GM23338 (cell line): ENCODE data around the gene SCAPER. TPM values are rescaled to one million over a fixed set of nuclear protein-coding genes. Genes with fewer than 3 reads are reported as not detected.

Source experiments
- ATAC-seq: fragments of 200-7000 bp; cut with Tn5 transposase; 3 replicates; pipeline ENCODE4 v1.9.1; 2020
- DNase-seq: peaks from one replicate; pipeline ENCODE4 v3.0.0-alpha.2; 2015; ENCODE audit warnings: low spot score
- H2AFZ ChIP-seq: fragments of 200-600 bp; sonication (generic); 2 replicates; pipeline ENCODE4 v1.8.0; 2016; ENCODE audit warnings: antibody characterized with exemption, mild to moderate bottlenecking, moderate library complexity
- H3F3A ChIP-seq: fragments of 200-600 bp; sonication (generic); replicated peaks from 2 replicates; pipeline ENCODE4 v1.8.0; 2017; ENCODE audit warnings: antibody characterized with exemption, mixed run types, low read depth
- H3K27ac ChIP-seq: fragments of 200-600 bp; sonication (generic); 2 replicates; pipeline ENCODE4 v1.6.1; 2016; ENCODE audit warnings: low read depth
- H3K27me3 ChIP-seq: fragments of 200-600 bp; sonication (generic); 2 replicates; pipeline ENCODE4 v1.8.0; 2016; ENCODE audit warnings: mild to moderate bottlenecking, mixed run types, moderate library complexity; ENCODE audit not compliant: insufficient read depth
- H3K36me3 ChIP-seq: fragments of 200-600 bp; sonication (generic); 2 replicates; pipeline ENCODE4 v1.8.0; 2016; ENCODE audit warnings: mild to moderate bottlenecking; ENCODE audit not compliant: insufficient read depth
- H3K4me1 ChIP-seq: fragments of 200-600 bp; sonication (generic); 2 replicates; pipeline ENCODE4 v1.8.0; 2016; ENCODE audit warnings: mild to moderate bottlenecking, moderate library complexity; ENCODE audit not compliant: insufficient read depth
- H3K4me2 ChIP-seq: fragments of 200-600 bp; sonication (generic); 2 replicates; pipeline ENCODE4 v1.7.1; 2017; ENCODE audit warnings: mixed run types
- H3K4me3 ChIP-seq: fragments of 200-600 bp; sonication (generic); 2 replicates; pipeline ENCODE4 v1.6.1; 2016; ENCODE audit warnings: mixed run types
- H3K79me2 ChIP-seq: fragments of 200-600 bp; sonication (generic); replicated peaks from 2 replicates; pipeline ENCODE4 v1.8.0; 2017; ENCODE audit warnings: mild to moderate bottlenecking; ENCODE audit not compliant: insufficient read depth
- H3K9me2 ChIP-seq: fragments of 200-600 bp; sonication (generic); 2 replicates; pipeline ENCODE4 v1.8.0; 2017; ENCODE audit not compliant: insufficient read depth
- H4K20me1 ChIP-seq: fragments of 200-600 bp; sonication (generic); replicated peaks from 2 replicates; pipeline ENCODE4 v1.8.0; 2017; ENCODE audit warnings: mild to moderate bottlenecking; ENCODE audit not compliant: insufficient read depth
- H3K27ac Mint-ChIP-seq: 2 replicates; pipeline ENCODE4 v1.8.0; 2020; ENCODE audit warnings: inconsistent platforms, mild to moderate bottlenecking, moderate library complexity, mixed read lengths
- H3K27me3 Mint-ChIP-seq: 3 replicates; pipeline ENCODE4 v1.8.0; 2022; ENCODE audit warnings: low read depth, mild to moderate bottlenecking, moderate library complexity, mixed read lengths, inconsistent platforms; ENCODE audit not compliant: insufficient read depth, poor library complexity
- H3K36me3 Mint-ChIP-seq: 3 replicates; pipeline ENCODE4 v1.8.0; 2021; ENCODE audit warnings: low read depth, mild to moderate bottlenecking, inconsistent platforms, moderate library complexity, mixed read lengths
- H3K4me1 Mint-ChIP-seq: 3 replicates; pipeline ENCODE4 v1.8.0; 2020; ENCODE audit warnings: mild to moderate bottlenecking, inconsistent platforms, mixed read lengths
- H3K4me3 Mint-ChIP-seq: 3 replicates; pipeline ENCODE4 v1.8.0; 2021; ENCODE audit warnings: moderate library complexity, mild to moderate bottlenecking, inconsistent platforms, mixed read lengths
- H3K9me3 Mint-ChIP-seq: 3 replicates; pipeline ENCODE4 v1.8.0; 2020; ENCODE audit warnings: moderate library complexity, mild to moderate bottlenecking, inconsistent platforms, mixed read lengths
- CREB1 ChIP-seq: fragments of 250-450 bp; sonication (Bioruptor Pico); IDR thresholded peaks from 2 replicates; pipeline ENCODE4 v1.5.0; 2020; ENCODE audit warnings: low read depth, mild to moderate bottlenecking, moderate library complexity
- CTCF ChIP-seq, 2 experiments: fragments of 200-600 bp in 1 of 2; sonication (generic) in 1 of 2; conservative IDR thresholded peaks; 2 replicates each; pipeline versions ENCODE4 v1.5.1 to v1.6.1; 2016 to 2017; ENCODE audit warnings: antibody characterized with exemption in 2 of 2, low read depth in 2 of 2, mild to moderate bottlenecking in 2 of 2, moderate library complexity in 1 of 2
- ETS1 ChIP-seq: IDR thresholded peaks from 2 replicates; pipeline ENCODE4 v1.6.1; 2016; ENCODE audit warnings: antibody characterized with exemption
- EZH2 ChIP-seq: fragments of 200-600 bp; sonication (generic); IDR thresholded peaks from one replicate; pipeline ENCODE4 v1.8.0; 2017; ENCODE audit warnings: antibody characterized with exemption, mild to moderate bottlenecking, low read depth; ENCODE audit not compliant: unreplicated experiment
- EZH2phosphoT487 ChIP-seq: fragments of 200-600 bp; sonication (generic); IDR thresholded peaks from one replicate; pipeline ENCODE4 v1.8.1; 2018; ENCODE audit warnings: antibody characterized with exemption; ENCODE audit not compliant: unreplicated experiment
- JUNB ChIP-seq: IDR thresholded peaks from one replicate; pipeline ENCODE4 v1.6.1; 2016; ENCODE audit warnings: antibody characterized with exemption; ENCODE audit not compliant: unreplicated experiment
- NANOG ChIP-seq: IDR thresholded peaks from 2 replicates; pipeline ENCODE4 v1.6.1; 2016; ENCODE audit warnings: antibody characterized with exemption, borderline replicate concordance
- POLR2AphosphoS5 ChIP-seq: IDR thresholded peaks from 2 replicates; pipeline ENCODE4 v1.6.1; 2016; ENCODE audit warnings: antibody characterized with exemption, low read depth
- REST ChIP-seq: IDR thresholded peaks from one replicate; pipeline ENCODE4 v1.6.1; 2018; ENCODE audit warnings: antibody characterized with exemption; ENCODE audit not compliant: unreplicated experiment
- STAT1 ChIP-seq: IDR thresholded peaks from one replicate; pipeline ENCODE4 v1.6.1; 2016; ENCODE audit warnings: antibody characterized with exemption; ENCODE audit not compliant: unreplicated experiment
- ZNF114 ChIP-seq: fragments of 250-450 bp; sonication (Bioruptor Pico); IDR thresholded peaks from 2 replicates; pipeline ENCODE4 v1.5.0; 2020; ENCODE audit warnings: mild to moderate bottlenecking, moderate library complexity
- ZNF331 ChIP-seq: fragments of 250-450 bp; sonication (Bioruptor Pico); IDR thresholded peaks from 2 replicates; pipeline ENCODE4 v1.5.0; 2020; ENCODE audit warnings: low read depth, mild to moderate bottlenecking, moderate library complexity
- ZNF462 ChIP-seq: fragments of 250-450 bp; sonication (Bioruptor Pico); IDR thresholded peaks from 2 replicates; pipeline ENCODE4 v1.5.0; 2020; ENCODE audit warnings: mild to moderate bottlenecking, moderate library complexity
- polyA plus RNA-seq: library from polyadenylated mRNA; unstranded; fragments of >200 nt; fragmentation: Nextera tagmentation; extraction: Ambion mirVana; gene quantifications from 2 replicates; pipeline ENCODE4 v1.2.1, GENCODE V29; 2016
- total RNA-seq: library from RNA; depleted of rRNA; stranded (reverse); fragments of >200 nt; shearing (Covaris generic); gene quantifications from 2 replicates; pipeline ENCODE4 v1.2.3, GENCODE V29; 2014

The SCAPER gene
- total and polyA plus RNA-seq, 2 experiments from 2014 or later, result 9.1 to 17.6 TPM

- Histone ChIP-seq H3K27ac (no peak overlapping the region), H3K9me2 (no peaks in the 10 kb centered on the region), H2AFZ (no peak overlapping the region; the same call in 1 of the 2 replicates), H3K79me2 (no peaks in the 10 kb centered on the region), H3F3A (peaks cover 4% of the 10 kb centered on the region; the same call in 1 of the 2 replicates), H3K4me2 (peak overlapping the region; percentile 91), H3K4me3 (peak overlapping the region; percentile 68), H3K27me3 (peaks cover 85% of the 10 kb centered on the region), H4K20me1 (peaks cover 28% of the 10 kb centered on the region), H3K4me1 (peaks cover 31% of the 10 kb centered on the region), H3K36me3 (no peaks in the 10 kb centered on the region)
- H3K27ac Mint-ChIP-seq, result no peak overlapping the region
- H3K9me3 Mint-ChIP-seq, result no peaks in the 10 kb centered on the region
- H3K27me3 Mint-ChIP-seq, result peaks cover 64% of the 10 kb centered on the region
- peaks cover 20% of the 10 kb centered on the region for H3K4me1 Mint-ChIP-seq
- DNase-seq (no peak), ATAC-seq (no peak)
- no peaks in the 10 kb centered on the region; the same call in 2 of the 3 replicates for H3K36me3 Mint-ChIP-seq
- H3K4me3 Mint-ChIP-seq, result peak overlapping the region; percentile 71
- TF ChIP-seq EZH2phosphoT487 (no peak), REST (no peak), POLR2AphosphoS5 (no peak), ZNF114 (CRISPR knock-in tag) (no peak), CTCF (conservative IDR thresholded peaks at IDR 0.05; ENCODE audit: low read depth in 2 of 2) (no peak), NANOG (no peak), JUNB (no peak), STAT1 (no peak), ZNF331 (CRISPR knock-in tag) (no peak), CREB1 (CRISPR knock-in tag) (no peak), EZH2 (no peak), ZNF462 (CRISPR knock-in tag) (no peak), ETS1 (no peak)
These were observed 557.6 kb downstream of the SCAPER start for GRCh38 chr15:76347482-76348055.
